GM18907 (cell line): ENCODE measurements around the gene DOK3.

ENCODE experiments used
- ATAC-seq: cut with Tn5 transposase; IDR thresholded peaks from one replicate; pipeline ENCODE4 v1.9.1; 2021; ENCODE audit warnings: mild to moderate bottlenecking, moderate library complexity; ENCODE audit not compliant: unreplicated experiment

DOK3 gene

GRCh38 chr5:177453852-177454396, 55.7 kb downstream of the DOK3 start:
- peak; percentile 7 for ATAC-seq

DNA sequence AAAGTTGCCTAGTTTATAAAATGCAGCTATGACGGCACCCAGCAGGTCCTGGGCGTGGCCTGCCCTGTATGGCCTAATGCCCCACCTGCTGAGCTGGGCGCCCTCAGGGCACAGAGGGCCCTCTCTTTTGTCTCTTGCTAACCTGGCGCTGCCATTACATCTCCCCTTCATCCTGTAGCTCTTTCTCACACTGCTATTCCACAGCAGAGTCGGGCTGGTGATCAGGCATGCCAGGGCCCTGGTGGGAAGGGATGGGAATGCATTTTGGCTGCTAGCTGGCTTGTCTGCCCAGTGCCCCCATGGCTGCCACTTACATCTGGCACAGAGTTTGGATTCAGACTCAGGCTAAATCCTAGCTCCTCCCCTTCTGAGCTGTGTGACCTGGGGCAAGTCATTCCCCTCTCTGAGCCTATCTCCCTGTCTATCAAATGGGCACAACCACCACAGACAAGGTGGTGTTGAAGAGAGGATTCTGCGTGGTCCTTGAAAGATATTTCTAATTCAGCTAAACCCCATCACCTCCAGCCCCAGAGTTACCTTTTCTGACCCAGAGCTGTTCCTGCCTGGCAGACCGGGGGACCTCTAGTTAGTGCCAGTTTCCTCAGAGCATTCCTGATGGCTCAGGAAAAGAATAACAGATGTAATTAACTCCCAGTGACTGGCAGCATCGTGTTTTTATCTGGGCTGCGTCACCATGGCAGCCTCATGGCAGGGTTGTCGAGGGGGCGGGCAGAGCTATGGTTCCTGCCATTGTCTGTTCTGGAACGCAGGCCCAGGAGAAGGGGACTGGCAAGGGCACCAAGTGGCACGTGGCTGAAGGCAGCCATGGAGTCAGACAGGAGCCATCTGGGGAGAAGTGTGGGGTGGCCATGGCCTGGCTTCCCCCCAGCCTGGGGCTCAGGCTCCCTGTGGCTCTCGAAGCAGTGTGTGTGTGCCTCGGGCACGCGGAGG, 56.7 kb downstream of the DOK3 start:
- ATAC-seq, result no peak
